ENCODE measurements around the gene DDO.

GRCh38 chr6:110425816-110426215 lies 10.4 kb upstream of the DDO start:
- TF ChIP-seq CTCF (IDR thresholded peaks at IDR 0.05; ENCODE audit: extremely low read depth in 1 of 2, insufficient read depth in 1 of 2, low read depth in 1 of 2, low read length in 2 of 2) (no peak), MAX (IDR thresholded peaks at IDR 0.05; ENCODE audit: insufficient read depth, insufficient read length) (no peak), EZH2 (IDR thresholded peaks at IDR 0.05; ENCODE audit: borderline replicate concordance, low read depth, low read length, severe bottlenecking) (no peak)
